Neural cell (in vitro differentiated cells): ENCODE measurements around the gene SCN10A.

ENCODE experiments used
- EP300 ChIP-seq: fragments of 450-650 bp; conservative IDR thresholded peaks from 2 replicates; pipeline ENCODE4 v1.6.1; 2014; ENCODE audit warnings: antibody characterized with exemption, mild to moderate bottlenecking, moderate library complexity; ENCODE audit not compliant: poor library complexity, severe bottlenecking
- EZH2 ChIP-seq: fragments of 200-600, 300-800 bp; shearing (Covaris generic), sonication (generic); IDR thresholded peaks from 2 replicates; pipeline ENCODE4 v1.6.1; 2014; ENCODE audit warnings: antibody characterized with exemption, low read length, borderline replicate concordance, mild to moderate bottlenecking; ENCODE audit not compliant: insufficient read depth, poor library complexity, severe bottlenecking
- POLR2AphosphoS5 ChIP-seq: IDR thresholded peaks from 2 replicates; pipeline ENCODE4 v1.6.1; 2012
- RAD21 ChIP-seq: fragments of 450-650 bp; conservative IDR thresholded peaks from 2 replicates; pipeline ENCODE4 v1.6.1; 2014; ENCODE audit warnings: antibody characterized with exemption, mild to moderate bottlenecking, moderate library complexity
- TAF1 ChIP-seq: IDR thresholded peaks from 2 replicates; pipeline ENCODE4 v1.6.1; 2012; ENCODE audit warnings: low read depth
- TF ChIP-seq, protein P1 (sequence below): fragments of 450-650 bp; IDR thresholded peaks from 2 replicates; pipeline ENCODE4 v1.5.1; 2014; ENCODE audit warnings: antibody characterized with exemption, mild to moderate bottlenecking, moderate library complexity; ENCODE audit not compliant: poor library complexity, severe bottlenecking
- TF ChIP-seq, protein P2 (sequence below): IDR thresholded peaks from 2 replicates; pipeline ENCODE4 v1.6.1; 2012; ENCODE audit warnings: borderline replicate concordance

- TF ChIP-seq, protein P1, sequence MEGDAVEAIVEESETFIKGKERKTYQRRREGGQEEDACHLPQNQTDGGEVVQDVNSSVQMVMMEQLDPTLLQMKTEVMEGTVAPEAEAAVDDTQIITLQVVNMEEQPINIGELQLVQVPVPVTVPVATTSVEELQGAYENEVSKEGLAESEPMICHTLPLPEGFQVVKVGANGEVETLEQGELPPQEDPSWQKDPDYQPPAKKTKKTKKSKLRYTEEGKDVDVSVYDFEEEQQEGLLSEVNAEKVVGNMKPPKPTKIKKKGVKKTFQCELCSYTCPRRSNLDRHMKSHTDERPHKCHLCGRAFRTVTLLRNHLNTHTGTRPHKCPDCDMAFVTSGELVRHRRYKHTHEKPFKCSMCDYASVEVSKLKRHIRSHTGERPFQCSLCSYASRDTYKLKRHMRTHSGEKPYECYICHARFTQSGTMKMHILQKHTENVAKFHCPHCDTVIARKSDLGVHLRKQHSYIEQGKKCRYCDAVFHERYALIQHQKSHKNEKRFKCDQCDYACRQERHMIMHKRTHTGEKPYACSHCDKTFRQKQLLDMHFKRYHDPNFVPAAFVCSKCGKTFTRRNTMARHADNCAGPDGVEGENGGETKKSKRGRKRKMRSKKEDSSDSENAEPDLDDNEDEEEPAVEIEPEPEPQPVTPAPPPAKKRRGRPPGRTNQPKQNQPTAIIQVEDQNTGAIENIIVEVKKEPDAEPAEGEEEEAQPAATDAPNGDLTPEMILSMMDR, result no peak
- TF ChIP-seq POLR2AphosphoS5 (no peak), EZH2 (no peak), EP300 (no peak), TAF1 (no peak), RAD21 (no peak)
- TF ChIP-seq, protein P2, sequence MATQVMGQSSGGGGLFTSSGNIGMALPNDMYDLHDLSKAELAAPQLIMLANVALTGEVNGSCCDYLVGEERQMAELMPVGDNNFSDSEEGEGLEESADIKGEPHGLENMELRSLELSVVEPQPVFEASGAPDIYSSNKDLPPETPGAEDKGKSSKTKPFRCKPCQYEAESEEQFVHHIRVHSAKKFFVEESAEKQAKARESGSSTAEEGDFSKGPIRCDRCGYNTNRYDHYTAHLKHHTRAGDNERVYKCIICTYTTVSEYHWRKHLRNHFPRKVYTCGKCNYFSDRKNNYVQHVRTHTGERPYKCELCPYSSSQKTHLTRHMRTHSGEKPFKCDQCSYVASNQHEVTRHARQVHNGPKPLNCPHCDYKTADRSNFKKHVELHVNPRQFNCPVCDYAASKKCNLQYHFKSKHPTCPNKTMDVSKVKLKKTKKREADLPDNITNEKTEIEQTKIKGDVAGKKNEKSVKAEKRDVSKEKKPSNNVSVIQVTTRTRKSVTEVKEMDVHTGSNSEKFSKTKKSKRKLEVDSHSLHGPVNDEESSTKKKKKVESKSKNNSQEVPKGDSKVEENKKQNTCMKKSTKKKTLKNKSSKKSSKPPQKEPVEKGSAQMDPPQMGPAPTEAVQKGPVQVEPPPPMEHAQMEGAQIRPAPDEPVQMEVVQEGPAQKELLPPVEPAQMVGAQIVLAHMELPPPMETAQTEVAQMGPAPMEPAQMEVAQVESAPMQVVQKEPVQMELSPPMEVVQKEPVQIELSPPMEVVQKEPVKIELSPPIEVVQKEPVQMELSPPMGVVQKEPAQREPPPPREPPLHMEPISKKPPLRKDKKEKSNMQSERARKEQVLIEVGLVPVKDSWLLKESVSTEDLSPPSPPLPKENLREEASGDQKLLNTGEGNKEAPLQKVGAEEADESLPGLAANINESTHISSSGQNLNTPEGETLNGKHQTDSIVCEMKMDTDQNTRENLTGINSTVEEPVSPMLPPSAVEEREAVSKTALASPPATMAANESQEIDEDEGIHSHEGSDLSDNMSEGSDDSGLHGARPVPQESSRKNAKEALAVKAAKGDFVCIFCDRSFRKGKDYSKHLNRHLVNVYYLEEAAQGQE, result no peak
These were observed 118.0 kb downstream of the SCN10A start for GRCh38 chr3:38698061-38698460.
